ENCODE measurements around the gene ELAC2. TPM values are rescaled to one million over a fixed set of nuclear protein-coding genes. Genes with fewer than 3 reads are reported as not detected.

The ELAC2 gene
- total and polyA plus RNA-seq, 2 of the 8 experiments (the other 6 are each of a cell fraction or from before 2014, with no cell fraction given), result 91.6 to 127 TPM

GRCh38 chr17:13030056-13030455 lies 12.2 kb upstream of the ELAC2 start (continued):
- no peak for TF ChIP-seq CHD7 (IDR thresholded peaks at IDR 0.05; ENCODE audit: insufficient replicate concordance, low read length)
- TF ChIP-seq KDM4A (IDR thresholded peaks at IDR 0.05; ENCODE audit: low read depth, low read length, severe bottlenecking), result no peak
- TF ChIP-seq TCF12 (IDR thresholded peaks at IDR 0.05; ENCODE audit: low read depth, low read length), result no peak
- TF ChIP-seq E2F6 (IDR thresholded peaks at IDR 0.05), result no peak
- TF ChIP-seq YY1 (IDR thresholded peaks at IDR 0.05; ENCODE audit: low read depth, low read length), result no peak
- no peak for TF ChIP-seq POLR2A (IDR thresholded peaks at IDR 0.05; ENCODE audit: control extremely low read depth in 1 of 2, low read depth in 2 of 2, low read length in 2 of 2)
- TF ChIP-seq CTCF (IDR thresholded peaks at IDR 0.05; ENCODE audit: control extremely low read depth in 1 of 3, insufficient read depth in 1 of 3, low read depth in 1 of 3, low read length in 3 of 3), result no peak
- TF ChIP-seq CEBPB (IDR thresholded peaks at IDR 0.05; ENCODE audit: low read depth, low read length), result no peak
- TF ChIP-seq SUZ12 (IDR thresholded peaks at IDR 0.05; ENCODE audit: low read length), result no peak

Data from H1 (cell line).